HG03045 (cell line): ENCODE results near the gene TCAP.

Experiments used
- ATAC-seq: cut with Tn5 transposase; IDR thresholded peaks from one replicate; pipeline ENCODE4 v1.9.1; 2021; ENCODE audit warnings: mild to moderate bottlenecking, moderate library complexity; ENCODE audit not compliant: unreplicated experiment

The TCAP gene

DNA sequence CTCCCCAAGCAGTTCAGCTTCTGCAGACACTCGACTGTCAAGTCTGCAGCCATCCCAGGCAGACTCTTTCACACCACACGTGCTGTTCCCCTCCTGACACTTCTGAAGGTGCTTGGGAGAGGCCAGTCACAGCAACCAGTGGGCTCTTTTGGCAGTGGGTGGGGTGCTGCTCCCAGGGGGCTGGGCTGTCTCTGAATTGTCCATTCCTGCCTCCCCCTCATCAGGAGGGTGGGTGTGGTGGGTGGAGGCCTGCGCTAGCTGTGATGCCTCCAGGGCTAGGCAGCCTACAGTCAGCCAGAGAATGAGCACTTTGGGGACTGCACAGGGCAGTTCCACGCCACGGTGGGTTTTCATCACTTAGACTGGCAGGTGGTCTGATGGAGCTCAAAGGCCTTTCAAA lies 17.9 kb upstream of the TCAP start:
- no peak for ATAC-seq

DNA sequence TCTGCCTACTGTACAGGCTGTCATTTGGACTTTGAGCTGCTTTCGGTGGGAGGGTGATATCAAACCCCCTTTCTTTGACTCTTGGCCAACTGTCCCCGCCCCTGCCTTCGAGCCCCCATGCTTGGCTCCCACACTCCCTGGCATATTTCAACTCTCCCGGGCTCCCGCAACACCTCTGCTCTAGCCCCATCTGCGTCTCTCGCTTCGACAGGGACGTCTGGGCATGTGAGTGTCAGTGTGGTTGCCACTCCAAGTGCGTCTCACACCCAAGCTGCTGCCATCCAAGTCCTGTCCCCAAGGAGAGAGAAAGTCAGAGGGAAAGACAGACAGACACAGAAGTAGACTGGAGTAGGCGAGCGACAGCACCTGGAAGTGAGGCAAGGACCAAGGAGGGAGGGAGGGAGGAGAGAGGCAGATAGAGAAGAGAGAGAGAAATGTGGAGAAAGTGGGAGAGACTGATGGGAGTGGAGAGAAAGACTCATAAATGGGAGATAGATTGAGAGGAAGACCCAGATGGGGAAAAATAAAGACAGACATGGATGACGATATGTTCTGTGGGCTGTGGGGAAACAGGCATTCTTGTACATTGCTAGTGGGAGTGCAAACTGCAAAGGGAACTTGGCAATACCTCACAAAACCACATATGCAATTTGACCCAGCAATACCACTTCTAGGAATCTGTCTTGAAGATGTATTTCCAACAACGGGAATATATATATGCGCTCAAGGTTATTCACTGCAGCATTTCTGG lies 16.4 kb upstream of the TCAP start:
- ATAC-seq: no peak

DNA sequence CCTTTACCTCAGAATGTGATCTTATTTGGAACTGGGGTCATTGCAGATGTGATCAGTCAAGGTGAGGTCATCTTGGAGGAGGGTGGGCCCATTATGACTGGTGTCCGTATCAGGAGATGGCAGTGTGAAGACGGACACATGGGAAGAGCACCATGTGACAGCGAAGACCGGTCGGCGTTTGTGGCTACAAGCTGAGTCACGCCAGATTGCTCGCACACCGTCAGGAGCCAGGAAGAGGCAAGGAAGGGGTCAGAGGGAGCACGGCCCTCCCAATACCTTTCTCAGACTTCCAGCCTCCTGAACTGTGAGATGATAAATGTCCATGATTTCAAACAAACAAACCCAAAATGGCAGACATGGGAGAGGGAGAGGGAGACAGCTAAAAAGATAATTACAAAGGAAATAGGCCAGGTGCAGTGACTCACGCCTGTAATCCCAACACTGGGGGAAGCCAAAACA lies 15.0 kb upstream of the TCAP start:
- no peak for ATAC-seq

DNA sequence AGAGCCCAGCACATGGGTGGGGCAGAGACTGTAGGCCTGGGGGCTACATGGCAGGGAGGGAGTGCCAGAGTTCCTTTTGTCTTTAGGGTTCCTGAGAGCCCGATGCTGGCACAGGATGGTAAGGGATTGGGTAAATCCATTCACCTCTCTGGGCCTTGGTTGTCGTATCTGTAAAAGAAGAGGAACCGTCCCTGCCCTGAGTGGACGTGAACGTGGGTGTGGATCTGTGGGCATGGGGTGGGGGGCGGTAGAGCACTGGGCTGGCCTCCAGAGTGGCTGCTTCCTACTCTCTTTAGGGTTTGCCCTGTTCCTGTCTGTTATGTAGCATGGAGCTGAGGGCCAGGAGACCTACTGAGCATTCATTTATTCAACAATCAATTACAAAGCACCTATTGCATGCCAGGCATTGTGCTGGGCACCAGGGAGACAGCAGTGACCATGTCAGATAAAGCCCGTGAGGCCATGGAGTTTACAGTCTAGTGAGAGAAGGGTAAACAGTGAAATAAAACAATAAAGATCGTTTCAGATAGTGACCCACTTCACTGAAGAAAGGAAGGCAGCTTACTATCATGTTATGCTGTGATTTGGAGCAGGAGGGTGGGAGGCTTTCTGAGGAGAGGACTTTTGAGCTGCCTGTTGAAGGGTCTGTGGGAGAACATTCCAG lies 13.1 kb upstream of the TCAP start:
- no peak for ATAC-seq

DNA sequence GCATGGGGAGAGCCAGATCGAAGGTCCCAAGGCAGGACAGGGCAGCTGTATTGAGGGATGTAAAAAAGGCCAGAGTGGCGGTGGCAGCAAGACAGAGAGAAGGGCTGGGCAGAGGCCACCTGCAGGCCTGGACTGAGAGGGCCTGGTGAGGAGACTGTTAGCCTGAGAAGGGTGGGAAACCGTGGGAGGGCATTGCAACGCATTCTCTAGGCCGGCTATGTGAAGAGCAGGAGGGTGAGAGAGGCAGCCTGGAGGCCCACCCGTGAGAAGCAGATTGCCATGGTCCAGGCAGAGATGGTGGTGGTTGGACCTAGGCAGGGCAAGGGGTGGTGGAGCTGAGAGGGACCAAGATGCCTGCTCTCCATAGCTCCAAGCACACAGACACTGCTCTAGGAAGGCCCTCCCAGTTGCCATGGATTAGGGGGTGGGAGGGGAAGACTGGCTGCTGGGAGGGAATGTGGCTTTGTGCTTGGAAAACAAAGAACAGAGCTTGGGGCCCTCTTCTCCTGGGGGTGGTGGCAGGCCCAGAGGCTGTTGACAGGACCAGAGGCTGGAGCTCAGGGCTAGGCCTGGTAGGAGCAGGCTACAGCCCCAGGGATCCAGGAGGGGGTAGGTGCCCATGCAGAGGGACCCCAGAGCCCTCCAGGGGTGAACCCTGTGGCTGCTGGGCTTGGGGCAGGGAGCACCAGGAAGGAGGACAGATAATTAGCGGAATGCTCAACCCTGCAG lies 12.4 kb upstream of the TCAP start:
- no peak for ATAC-seq

DNA sequence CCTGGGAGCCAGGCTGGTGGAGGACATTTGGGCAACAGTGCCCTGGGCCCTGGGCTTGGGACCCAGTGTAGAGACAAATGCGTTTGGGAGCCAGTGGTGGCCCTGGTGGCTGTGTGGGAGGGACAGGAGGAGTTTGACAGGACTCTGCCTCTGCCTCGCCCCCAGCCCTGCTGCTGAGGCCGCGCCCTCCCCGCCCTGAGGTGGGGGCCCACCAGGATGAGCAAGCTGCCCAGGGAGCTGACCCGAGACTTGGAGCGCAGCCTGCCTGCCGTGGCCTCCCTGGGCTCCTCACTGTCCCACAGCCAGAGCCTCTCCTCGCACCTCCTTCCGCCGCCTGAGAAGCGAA lies 11.9 kb upstream of the TCAP start:
- no peak for ATAC-seq

DNA sequence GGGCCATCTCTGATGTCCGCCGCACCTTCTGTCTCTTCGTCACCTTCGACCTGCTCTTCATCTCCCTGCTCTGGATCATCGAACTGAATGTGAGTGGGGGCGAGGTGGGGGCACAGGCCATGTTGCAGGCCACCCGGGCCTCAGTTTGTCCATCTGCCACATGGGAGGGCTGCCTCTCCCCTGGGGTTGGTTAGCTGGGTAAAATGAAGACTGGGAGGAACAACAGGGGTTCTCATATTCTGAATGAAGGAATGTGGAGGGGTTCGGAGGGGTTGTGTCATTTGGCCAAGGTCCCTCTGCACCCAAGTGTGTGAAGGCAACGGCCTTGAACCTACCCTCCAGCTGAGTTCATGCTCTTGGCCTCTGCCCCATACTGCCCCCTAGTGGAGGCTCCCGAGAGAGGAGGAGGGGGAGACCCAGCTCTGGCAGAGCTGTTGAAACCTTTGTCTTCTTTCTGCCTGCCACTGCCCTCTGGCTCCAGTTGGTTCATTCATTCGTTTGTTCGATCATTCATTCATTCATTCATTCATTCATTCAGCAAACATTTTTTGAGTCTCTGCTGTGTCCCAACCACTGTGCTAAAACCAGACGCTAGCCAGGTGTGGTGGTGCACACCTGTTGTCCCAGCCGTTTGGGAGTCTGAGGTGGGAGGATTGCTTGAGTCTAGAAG lies 11.4 kb upstream of the TCAP start:
- ATAC-seq: no peak

DNA sequence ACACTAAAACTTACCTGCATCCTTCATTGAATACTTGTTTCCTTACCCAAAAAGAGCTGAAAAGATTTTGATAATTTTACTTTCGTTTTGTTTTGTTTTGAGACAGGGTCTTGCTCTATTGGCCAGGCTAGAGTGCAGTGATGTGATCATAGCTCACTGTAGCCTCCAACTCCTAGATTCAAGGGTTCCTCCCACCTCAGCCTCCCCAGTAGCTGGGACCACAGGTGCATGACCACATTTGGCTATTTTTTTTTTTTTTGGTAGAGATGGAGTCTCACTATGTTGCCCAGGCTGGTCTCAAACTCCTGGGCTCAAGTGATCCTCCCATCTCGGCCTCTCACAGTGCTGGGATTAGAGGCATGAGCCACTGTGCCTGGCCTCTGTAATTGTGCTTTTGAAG lies 10.0 kb upstream of the TCAP start:
- ATAC-seq: no peak

DNA sequence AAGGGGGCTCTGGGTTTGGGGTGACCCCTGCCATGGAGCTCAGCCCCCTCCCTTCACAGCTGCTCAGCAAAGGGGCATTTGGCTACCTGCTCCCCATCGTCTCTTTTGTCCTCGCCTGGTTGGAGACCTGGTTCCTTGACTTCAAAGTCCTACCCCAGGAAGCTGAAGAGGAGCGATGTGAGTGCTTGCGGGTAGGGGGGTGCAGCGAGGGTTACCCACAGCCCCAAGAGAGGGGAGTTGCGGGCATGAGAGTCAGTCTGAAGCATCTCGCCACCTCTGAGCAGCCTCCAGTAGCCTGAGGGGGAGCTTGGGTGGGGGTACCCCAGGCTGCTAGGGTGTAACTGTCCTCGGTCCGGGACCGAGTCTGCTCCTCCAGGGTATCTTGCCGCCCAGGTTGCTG lies 6.8 kb upstream of the TCAP start:
- ATAC-seq: no peak

DNA sequence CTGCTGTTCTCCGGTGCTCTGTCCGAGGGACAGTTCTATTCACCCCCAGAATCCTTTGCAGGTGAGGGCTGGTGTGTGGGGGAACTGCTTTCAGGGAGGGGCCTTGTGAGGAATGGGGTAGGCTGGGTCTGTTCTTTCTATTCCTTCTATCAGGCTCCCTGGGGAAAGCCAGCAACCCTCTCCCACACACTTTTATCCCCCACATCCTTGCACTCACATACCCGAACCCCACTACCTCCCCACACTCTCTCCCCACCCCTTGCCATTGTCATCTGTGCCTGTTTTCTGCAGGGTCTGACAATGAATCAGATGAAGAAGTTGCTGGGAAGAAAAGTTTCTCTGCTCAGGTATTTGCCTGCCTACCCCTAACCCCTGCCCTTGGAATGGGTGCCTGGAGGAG lies 6.4 kb upstream of the TCAP start:
- no peak for ATAC-seq

DNA sequence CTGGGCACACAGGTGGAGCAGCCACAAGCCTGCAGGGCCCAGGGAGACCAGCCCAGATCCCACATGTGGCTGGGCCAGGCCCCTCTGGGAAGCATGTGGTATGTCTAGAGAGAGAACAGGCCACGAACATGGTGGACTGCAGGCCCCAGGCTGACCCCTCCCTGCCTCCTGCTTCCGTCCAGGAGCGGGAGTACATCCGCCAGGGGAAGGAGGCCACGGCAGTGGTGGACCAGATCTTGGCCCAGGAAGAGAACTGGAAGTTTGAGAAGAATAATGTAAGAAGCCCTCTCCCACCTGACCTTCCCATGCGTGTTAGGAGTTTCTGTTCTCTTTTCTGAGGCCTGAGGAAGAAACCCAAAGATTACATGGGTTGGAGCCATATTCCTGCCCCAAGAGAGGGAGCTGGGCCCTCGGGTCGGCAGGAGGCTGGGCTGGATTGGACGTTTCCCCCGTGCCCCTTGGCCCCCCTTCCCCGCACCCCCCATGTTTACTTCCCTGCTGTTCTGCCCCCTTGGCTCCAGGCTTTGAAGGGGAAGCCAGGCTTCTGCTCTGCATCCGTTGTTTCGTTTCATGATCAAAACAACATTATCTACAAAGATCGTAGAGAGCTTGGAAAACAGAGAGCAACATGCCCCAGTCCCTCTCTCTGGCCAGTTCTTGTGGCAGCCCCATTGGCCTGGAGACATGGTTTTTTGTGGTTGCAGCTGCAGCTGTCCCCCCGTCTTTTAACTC lies 5.7 kb upstream of the TCAP start:
- ATAC-seq: no peak

DNA sequence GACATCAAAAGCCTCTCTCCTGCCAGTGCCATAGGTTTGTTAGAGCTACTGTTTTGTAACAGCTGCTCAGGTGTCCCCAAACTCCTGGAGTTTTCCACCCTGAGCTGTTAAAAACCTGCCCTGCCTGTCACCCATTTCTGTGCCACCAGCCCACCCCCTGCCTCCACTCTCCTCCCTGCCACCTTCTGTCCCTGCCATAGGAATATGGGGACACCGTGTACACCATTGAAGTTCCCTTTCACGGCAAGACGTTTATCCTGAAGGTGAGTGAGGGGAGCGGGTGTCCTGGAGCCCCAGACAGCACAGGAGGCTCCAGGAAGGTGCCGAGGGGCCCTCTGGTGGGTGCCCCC lies 5.2 kb upstream of the TCAP start:
- ATAC-seq: no peak

DNA sequence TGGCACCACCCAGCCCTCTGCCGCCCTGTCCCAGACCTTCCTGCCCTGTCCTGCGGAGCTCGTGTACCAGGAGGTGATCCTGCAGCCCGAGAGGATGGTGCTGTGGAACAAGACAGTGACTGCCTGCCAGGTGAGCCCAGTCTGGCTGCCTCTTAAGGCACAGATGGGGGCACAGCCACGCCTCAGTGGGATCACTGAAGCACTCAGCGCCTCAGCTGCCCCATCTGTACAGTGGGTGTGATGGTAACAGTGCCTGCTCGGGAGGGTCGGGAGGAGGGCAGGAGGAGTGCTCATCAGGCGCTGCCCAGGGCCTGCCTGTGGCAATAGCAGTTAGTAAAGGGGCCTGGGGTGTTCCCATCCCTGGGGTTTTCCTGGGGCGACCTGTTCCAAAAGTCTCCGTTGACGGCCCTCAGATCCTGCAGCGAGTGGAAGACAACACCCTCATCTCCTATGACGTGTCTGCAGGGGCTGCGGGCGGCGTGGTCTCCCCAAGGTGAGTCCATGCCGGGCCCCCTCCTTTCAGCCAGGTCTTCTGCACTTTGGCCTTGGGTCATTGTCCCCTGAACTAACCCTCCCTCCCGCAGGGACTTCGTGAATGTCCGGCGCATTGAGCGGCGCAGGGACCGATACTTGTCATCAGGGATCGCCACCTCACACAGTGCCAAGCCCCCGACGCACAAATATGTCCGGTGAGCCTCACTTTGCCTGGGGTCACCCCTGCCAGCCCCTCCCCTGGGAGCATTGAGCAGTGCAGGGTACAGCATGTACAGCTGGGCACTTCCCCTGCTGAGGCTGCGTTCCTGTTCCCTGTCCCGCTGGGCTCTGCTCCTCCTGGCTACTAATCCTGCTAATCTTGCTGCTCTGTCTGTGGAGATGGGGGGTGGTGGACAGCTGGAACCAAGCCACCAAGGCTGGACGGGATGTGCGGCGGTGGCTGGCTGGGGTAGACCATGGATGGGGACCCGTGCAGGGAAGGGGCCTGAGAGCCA lies 4.5 kb upstream of the TCAP start:
- ATAC-seq: no peak

DNA sequence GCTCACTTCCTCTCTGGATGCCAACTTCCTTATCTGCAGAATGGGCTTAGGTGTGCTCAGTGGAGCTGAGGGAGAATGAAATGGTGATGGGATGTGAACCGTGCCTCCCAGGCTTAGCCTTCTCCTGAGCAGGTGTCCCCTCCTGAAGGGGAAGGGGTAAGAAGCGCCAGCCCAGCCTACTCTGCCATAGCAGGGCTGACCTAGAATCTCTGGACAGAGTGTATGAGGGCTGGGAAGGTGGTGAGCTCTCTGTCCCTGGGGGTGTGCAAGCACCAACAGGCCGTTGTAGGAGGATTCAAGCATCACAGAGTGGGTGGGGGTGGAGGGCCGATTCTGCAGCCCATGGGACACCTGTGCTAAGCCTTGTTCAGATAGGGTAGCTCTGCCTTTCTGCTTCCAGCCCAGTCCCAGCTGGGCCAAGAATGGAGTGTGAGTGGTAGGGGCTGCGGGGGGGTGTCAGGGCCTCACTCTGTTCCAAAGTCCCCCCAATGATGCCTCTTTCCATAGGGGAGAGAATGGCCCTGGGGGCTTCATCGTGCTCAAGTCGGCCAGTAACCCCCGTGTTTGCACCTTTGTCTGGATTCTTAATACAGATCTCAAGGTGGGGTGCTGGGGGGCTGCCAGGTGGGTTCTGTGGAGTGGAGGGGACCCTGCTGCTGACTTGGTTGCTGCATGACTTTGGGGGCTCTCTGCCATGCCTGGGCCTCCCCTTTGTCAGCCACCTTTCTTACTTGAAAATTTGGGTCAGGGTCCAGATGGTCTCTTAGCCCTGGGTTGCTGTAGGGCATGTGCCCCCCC lies 3.2 kb upstream of the TCAP start:
- ATAC-seq: no peak

DNA sequence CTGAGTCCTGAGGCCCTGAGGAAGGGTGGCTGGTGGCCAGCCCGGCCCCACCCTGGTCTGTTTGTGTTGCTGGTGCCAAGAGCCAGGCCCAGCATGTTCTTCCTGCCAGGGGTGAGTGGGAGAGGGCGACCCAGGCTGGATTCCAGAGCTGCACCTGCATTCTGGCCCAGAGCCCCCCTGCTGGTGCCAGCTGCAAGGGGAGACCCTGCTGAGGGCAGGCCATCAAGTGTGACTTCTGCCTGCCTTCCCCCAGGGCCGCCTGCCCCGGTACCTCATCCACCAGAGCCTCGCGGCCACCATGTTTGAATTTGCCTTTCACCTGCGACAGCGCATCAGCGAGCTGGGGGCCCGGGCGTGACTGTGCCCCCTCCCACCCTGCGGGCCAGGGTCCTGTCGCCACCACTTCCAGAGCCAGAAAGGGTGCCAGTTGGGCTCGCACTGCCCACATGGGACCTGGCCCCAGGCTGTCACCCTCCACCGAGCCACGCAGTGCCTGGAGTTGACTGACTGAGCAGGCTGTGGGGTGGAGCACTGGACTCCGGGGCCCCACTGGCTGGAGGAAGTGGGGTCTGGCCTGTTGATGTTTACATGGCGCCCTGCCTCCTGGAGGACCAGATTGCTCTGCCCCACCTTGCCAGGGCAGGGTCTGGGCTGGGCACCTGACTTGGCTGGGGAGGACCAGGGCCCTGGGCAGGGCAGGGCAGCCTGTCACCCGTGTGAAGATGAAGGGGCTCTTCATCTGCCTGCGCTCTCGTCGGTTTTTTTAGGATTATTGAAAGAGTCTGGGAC lies 2.4 kb upstream of the TCAP start:
- ATAC-seq: no peak

DNA sequence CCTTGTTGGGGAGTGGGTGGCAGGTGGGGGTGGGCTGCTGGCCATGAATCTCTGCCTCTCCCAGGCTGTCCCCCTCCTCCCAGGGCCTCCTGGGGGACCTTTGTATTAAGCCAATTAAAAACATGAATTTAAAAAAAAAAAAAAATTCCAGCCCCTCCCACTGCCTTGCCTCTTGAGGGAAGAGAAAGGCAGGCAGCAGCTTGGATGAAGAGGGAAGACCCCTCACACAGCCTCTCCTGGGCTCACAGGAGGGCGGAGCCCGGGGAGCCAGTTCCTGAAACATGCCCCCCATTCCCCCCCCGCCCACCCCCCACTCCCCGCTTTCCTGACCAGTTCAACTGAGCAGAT lies 1.8 kb upstream of the TCAP start:
- no peak for ATAC-seq

DNA sequence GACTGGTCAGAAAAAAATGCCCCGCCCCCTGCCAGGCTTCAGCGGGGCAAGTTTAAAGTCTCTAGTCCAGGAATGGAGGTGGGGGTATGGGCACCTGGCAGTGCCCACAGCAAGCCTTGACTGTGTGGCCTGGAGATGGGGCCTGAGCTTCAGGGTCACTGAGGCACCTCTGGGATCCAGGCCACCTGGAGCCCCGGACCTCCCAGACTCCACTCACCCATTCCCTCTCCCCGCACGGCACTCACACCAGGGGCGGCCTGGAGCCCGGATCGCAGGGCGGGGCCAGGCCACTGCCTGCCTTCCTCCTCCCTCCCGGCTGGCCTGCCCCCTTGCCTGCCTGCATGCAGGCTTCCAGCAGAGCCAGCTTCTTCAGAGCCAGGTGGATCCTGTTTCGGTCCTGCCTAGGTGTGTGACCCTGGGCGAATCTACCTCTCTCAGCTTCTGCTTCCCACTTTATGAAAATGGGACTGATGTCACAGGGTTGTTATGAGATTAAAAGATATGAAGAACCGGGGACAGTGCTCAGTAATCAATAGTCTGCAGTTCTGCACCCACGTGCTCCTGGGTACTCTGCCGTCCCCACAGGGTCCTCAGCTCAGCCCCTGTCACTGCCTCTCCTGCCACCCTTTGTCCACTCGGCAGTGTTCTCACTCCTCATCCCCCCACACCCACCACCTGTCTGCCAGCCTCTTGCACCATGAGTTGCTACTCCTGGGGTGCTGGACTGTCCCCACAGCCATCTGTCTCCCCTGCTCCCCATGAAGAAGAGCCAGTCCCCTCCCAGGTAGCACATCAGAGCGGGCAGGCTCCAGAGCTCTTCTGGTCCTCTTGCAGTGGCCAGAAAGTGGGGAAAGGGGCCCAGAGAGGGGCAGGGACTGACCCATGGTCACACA lies 1.2 kb upstream of the TCAP start:
- ATAC-seq: no peak
